Neural cell (in vitro differentiated cells): ENCODE data around the gene SMIM22. TPM values are rescaled to one million over a fixed set of nuclear protein-coding genes. Genes with fewer than 3 reads are reported as not detected.

Source experiments
- H2AFZ ChIP-seq: fragments of 200-600, 300-800 bp; sonication (generic), shearing (Covaris generic); 2 replicates; pipeline ENCODE4 v1.6.0; 2014; ENCODE audit warnings: low read depth, mild to moderate bottlenecking, antibody characterized with exemption, low read length, moderate library complexity
- H3F3A ChIP-seq: fragments of 200-600 bp; shearing (Covaris generic); 2 replicates; pipeline ENCODE4 v1.6.1; 2016; ENCODE audit warnings: mild to moderate bottlenecking, moderate library complexity, mixed read lengths, antibody characterized with exemption, low read length; ENCODE audit not compliant: insufficient read depth, poor library complexity, severe bottlenecking
- H3K27ac ChIP-seq: fragments of 200-600, 300-800 bp; sonication (generic), shearing (Covaris generic); 2 replicates; pipeline ENCODE4 v1.5.1; 2014; ENCODE audit warnings: mild to moderate bottlenecking, low read length, moderate library complexity
- H3K27me3 ChIP-seq: fragments of 300-800, 200-600 bp; sonication (generic), shearing (Covaris generic); 2 replicates; pipeline ENCODE4 v1.6.0; 2014; ENCODE audit warnings: mild to moderate bottlenecking, low read depth, low read length, moderate library complexity; ENCODE audit not compliant: insufficient read depth
- H3K36me3 ChIP-seq: fragments of 300-800, 200-600 bp; sonication (generic), shearing (Covaris generic); 2 replicates; pipeline ENCODE4 v1.5.1; 2014; ENCODE audit warnings: mild to moderate bottlenecking, antibody characterized with exemption, low read length, moderate library complexity; ENCODE audit not compliant: insufficient read depth
- H3K4me2 ChIP-seq: fragments of 300-800, 200-600 bp; sonication (generic), shearing (Covaris generic); 2 replicates; pipeline ENCODE4 v1.6.0; 2014; ENCODE audit warnings: mild to moderate bottlenecking, low read length
- H3K4me3 ChIP-seq: fragments of 300-800, 200-600 bp; sonication (generic), shearing (Covaris generic); 2 replicates; pipeline ENCODE4 v1.5.1; 2014; ENCODE audit warnings: mild to moderate bottlenecking, low read length, moderate library complexity
- H3K79me2 ChIP-seq: fragments of 200-600 bp; shearing (Covaris generic); replicated peaks from 2 replicates; pipeline ENCODE4 v1.6.0; 2014; ENCODE audit warnings: mild to moderate bottlenecking, low read length, moderate library complexity; ENCODE audit not compliant: insufficient read depth
- H3K9ac ChIP-seq: fragments of 300-800, 200-600 bp; sonication (generic), shearing (Covaris generic); 2 replicates; pipeline ENCODE4 v1.6.1; 2016; ENCODE audit warnings: mild to moderate bottlenecking, low read length, mixed read lengths
- H3K9me2 ChIP-seq: fragments of 200-600 bp; shearing (Covaris generic); 2 replicates; pipeline ENCODE4 v1.6.1; 2016; ENCODE audit warnings: mild to moderate bottlenecking, low read length, mixed read lengths; ENCODE audit not compliant: insufficient read depth
- H3K9me3 ChIP-seq: fragments of 200-600, 300-800 bp; sonication (generic), shearing (Covaris generic); 2 replicates; pipeline ENCODE4 v1.6.1; 2016; ENCODE audit warnings: mild to moderate bottlenecking, mixed run types, low read length, moderate library complexity, mixed read lengths
- H4K20me1 ChIP-seq: fragments of 200-600 bp; shearing (Covaris generic); 2 replicates; pipeline ENCODE4 v1.6.1; 2016; ENCODE audit warnings: mild to moderate bottlenecking, mixed run types; ENCODE audit not compliant: insufficient read depth
- EP300 ChIP-seq: fragments of 450-650 bp; conservative IDR thresholded peaks from 2 replicates; pipeline ENCODE4 v1.6.1; 2014; ENCODE audit warnings: antibody characterized with exemption, mild to moderate bottlenecking, moderate library complexity; ENCODE audit not compliant: poor library complexity, severe bottlenecking
- EZH2 ChIP-seq: fragments of 200-600, 300-800 bp; shearing (Covaris generic), sonication (generic); IDR thresholded peaks from 2 replicates; pipeline ENCODE4 v1.6.1; 2014; ENCODE audit warnings: antibody characterized with exemption, low read length, borderline replicate concordance, mild to moderate bottlenecking; ENCODE audit not compliant: insufficient read depth, poor library complexity, severe bottlenecking
- MXI1 ChIP-seq: fragments of 450-650 bp; conservative IDR thresholded peaks from 2 replicates; pipeline ENCODE4 v1.6.1; 2014; ENCODE audit warnings: antibody characterized with exemption, mild to moderate bottlenecking; ENCODE audit not compliant: poor library complexity, severe bottlenecking
- POLR2AphosphoS5 ChIP-seq: IDR thresholded peaks from 2 replicates; pipeline ENCODE4 v1.6.1; 2012
- RAD21 ChIP-seq: fragments of 450-650 bp; conservative IDR thresholded peaks from 2 replicates; pipeline ENCODE4 v1.6.1; 2014; ENCODE audit warnings: antibody characterized with exemption, mild to moderate bottlenecking, moderate library complexity
- SMC3 ChIP-seq: fragments of 450-650 bp; conservative IDR thresholded peaks from 2 replicates; pipeline ENCODE4 v1.6.1; 2014; ENCODE audit warnings: antibody characterized with exemption, mild to moderate bottlenecking, moderate library complexity; ENCODE audit not compliant: poor library complexity
- TAF1 ChIP-seq: IDR thresholded peaks from 2 replicates; pipeline ENCODE4 v1.6.1; 2012; ENCODE audit warnings: low read depth
- polyA plus RNA-seq: library from polyadenylated mRNA; depleted of rRNA; stranded (reverse); fragments of >200 nt; gene quantifications from 2 replicates; pipeline ENCODE4 v1.2.3, GENCODE V29; 2014
- TF ChIP-seq, protein P1 (sequence below): fragments of 450-650 bp; IDR thresholded peaks from 2 replicates; pipeline ENCODE4 v1.5.1; 2014; ENCODE audit warnings: antibody characterized with exemption, mild to moderate bottlenecking, moderate library complexity; ENCODE audit not compliant: poor library complexity, severe bottlenecking
- TF ChIP-seq, protein P2 (sequence below): IDR thresholded peaks from 2 replicates; pipeline ENCODE4 v1.6.1; 2012; ENCODE audit warnings: borderline replicate concordance

The SMIM22 gene
- polyA plus RNA-seq, 1 donor from 2014 or later: not detected

DNA sequence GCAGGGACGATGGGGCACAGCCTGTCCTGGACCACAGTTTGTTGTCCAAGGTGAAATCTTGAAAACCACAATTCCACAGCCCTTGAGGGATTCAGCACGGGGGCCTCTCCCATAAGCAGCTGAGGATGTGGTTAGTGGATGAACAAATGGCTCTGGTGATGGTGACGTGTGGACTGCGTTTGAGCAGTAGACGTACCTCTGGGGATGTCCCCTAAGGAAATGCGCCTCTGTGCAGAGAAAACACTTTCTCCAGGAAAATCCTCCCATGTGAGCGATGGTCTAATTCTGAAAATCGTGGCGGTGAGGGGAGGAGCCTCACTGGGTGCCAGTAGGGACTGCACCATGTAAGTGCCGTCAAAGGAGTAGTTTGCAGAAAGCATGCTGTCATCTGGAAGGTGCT lies 4.3 kb upstream of the SMIM22 start:
- no peaks in the 10 kb centered on the region for H3K79me2 ChIP-seq
- H3K27me3 ChIP-seq: no peaks in the 10 kb centered on the region
- no peak overlapping the region for H3K4me2 ChIP-seq
- no peaks in the 10 kb centered on the region for H3K9me3 ChIP-seq
- H3K9me2 ChIP-seq: no peaks in the 10 kb centered on the region
- H3K9ac ChIP-seq: no peak overlapping the region
- no peaks in the 10 kb centered on the region for H4K20me1 ChIP-seq
- no peak overlapping the region for H2AFZ ChIP-seq
- no peak for TF ChIP-seq SMC3
- TF ChIP-seq MXI1: no peak
- H3F3A ChIP-seq: no peaks in the 10 kb centered on the region
- H3K27ac ChIP-seq: no peak overlapping the region
- no peaks in the 10 kb centered on the region for H3K36me3 ChIP-seq
- no peak overlapping the region for H3K4me3 ChIP-seq

DNA sequence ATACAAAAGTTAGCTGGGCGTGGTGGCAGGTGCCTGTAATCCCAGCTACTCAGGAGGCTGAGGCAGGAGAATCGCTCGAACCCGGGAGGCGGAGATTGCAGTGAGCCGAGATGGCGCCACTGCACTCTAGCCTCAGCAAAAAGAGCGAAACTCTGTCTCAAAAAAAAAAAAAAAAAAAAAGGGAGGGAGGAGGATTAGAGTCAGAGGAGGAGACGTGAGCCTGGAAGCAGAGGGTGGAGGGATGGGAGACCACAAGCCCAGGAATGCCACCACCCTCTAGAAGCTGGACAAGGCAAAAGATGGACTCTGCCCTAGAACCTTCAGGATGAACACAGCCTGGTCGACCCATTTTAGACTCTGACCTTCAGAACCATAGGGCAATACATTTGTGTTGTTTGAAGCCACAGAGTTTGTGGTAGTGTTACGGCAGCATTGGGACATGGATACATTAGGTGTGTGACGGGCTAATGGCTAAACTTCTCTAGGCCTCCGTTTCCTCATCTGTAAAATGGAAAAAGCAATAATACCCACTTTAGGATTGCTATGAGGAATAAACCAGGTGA lies 2.1 kb upstream of the SMIM22 start:
- H3K79me2 ChIP-seq: no peaks in the 10 kb centered on the region
- H3K27ac ChIP-seq: no peak overlapping the region
- H2AFZ ChIP-seq: no peak overlapping the region
- no peak overlapping the region for H3K4me2 ChIP-seq
- TF ChIP-seq EZH2: no peak
- H3K36me3 ChIP-seq: no peaks in the 10 kb centered on the region
- H3K4me3 ChIP-seq: no peak overlapping the region
- H3K9ac ChIP-seq: no peak overlapping the region
- no peaks in the 10 kb centered on the region for H3K9me3 ChIP-seq
- H3F3A ChIP-seq: no peaks in the 10 kb centered on the region
- H4K20me1 ChIP-seq: no peaks in the 10 kb centered on the region
- no peaks in the 10 kb centered on the region for H3K27me3 ChIP-seq
- H3K9me2 ChIP-seq: no peaks in the 10 kb centered on the region

DNA sequence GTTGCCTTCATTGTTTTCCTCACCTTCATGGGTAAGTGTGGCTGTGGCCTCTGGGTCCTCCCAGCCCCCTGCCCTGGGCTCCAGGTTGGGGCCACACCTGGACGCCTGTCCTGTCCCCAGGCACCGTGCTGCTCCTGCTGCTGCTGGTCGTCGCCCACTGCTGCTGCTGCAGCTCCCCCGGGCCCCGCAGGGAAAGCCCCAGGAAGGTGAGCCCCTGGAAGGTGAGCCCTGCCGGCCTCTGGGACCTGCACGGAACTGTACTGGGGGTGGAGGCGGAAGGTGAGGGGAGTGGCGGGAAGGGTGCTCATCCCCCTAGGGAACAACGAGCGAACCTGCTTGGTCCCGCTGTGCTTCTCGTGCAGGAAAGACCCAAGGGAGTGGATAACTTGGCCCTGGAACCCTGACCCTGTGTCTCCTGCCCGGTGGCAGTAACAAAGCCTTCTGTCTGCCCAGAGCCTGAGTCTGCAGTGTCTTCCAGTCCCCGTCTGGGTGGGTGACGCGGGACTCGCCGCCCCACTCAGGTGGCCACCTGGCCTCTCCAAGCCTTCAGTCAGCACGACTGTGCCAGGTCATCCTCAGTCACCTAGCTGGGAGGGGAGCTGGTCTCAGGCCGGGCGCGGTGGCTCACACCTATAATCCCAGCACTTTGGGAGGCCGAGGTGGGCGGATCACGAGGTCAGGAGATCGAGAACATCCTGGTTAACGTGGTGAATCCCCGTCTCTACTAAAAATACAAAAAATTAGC lies 831 bp downstream of the SMIM22 start:
- no peak overlapping the region for H2AFZ ChIP-seq
- H3K27me3 ChIP-seq: no peaks in the 10 kb centered on the region
- H3K9ac ChIP-seq: no peak overlapping the region
- H3K9me2 ChIP-seq: no peaks in the 10 kb centered on the region
- no peaks in the 10 kb centered on the region for H3K9me3 ChIP-seq
- TF ChIP-seq MXI1 (no peak), TAF1 (no peak), SMC3 (no peak), EP300 (no peak), POLR2AphosphoS5 (no peak), EZH2 (no peak), RAD21 (no peak)
- TF ChIP-seq, protein P1, sequence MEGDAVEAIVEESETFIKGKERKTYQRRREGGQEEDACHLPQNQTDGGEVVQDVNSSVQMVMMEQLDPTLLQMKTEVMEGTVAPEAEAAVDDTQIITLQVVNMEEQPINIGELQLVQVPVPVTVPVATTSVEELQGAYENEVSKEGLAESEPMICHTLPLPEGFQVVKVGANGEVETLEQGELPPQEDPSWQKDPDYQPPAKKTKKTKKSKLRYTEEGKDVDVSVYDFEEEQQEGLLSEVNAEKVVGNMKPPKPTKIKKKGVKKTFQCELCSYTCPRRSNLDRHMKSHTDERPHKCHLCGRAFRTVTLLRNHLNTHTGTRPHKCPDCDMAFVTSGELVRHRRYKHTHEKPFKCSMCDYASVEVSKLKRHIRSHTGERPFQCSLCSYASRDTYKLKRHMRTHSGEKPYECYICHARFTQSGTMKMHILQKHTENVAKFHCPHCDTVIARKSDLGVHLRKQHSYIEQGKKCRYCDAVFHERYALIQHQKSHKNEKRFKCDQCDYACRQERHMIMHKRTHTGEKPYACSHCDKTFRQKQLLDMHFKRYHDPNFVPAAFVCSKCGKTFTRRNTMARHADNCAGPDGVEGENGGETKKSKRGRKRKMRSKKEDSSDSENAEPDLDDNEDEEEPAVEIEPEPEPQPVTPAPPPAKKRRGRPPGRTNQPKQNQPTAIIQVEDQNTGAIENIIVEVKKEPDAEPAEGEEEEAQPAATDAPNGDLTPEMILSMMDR: no peak
- TF ChIP-seq, protein P2, sequence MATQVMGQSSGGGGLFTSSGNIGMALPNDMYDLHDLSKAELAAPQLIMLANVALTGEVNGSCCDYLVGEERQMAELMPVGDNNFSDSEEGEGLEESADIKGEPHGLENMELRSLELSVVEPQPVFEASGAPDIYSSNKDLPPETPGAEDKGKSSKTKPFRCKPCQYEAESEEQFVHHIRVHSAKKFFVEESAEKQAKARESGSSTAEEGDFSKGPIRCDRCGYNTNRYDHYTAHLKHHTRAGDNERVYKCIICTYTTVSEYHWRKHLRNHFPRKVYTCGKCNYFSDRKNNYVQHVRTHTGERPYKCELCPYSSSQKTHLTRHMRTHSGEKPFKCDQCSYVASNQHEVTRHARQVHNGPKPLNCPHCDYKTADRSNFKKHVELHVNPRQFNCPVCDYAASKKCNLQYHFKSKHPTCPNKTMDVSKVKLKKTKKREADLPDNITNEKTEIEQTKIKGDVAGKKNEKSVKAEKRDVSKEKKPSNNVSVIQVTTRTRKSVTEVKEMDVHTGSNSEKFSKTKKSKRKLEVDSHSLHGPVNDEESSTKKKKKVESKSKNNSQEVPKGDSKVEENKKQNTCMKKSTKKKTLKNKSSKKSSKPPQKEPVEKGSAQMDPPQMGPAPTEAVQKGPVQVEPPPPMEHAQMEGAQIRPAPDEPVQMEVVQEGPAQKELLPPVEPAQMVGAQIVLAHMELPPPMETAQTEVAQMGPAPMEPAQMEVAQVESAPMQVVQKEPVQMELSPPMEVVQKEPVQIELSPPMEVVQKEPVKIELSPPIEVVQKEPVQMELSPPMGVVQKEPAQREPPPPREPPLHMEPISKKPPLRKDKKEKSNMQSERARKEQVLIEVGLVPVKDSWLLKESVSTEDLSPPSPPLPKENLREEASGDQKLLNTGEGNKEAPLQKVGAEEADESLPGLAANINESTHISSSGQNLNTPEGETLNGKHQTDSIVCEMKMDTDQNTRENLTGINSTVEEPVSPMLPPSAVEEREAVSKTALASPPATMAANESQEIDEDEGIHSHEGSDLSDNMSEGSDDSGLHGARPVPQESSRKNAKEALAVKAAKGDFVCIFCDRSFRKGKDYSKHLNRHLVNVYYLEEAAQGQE: no peak
- no peaks in the 10 kb centered on the region for H4K20me1 ChIP-seq
- no peak overlapping the region for H3K4me3 ChIP-seq
- H3K4me2 ChIP-seq: no peak overlapping the region
- H3K79me2 ChIP-seq: no peaks in the 10 kb centered on the region
- H3K36me3 ChIP-seq: no peaks in the 10 kb centered on the region
- no peak overlapping the region for H3K27ac ChIP-seq
- H3F3A ChIP-seq: no peaks in the 10 kb centered on the region
